GM20000 (cell line): Measurements from ENCODE around the gene SHISAL2A.
A peak's percentile ranks its signal among the peaks of the same experiment; 100 is the strongest.

Source experiments
- DNase-seq: peaks from one replicate; pipeline ENCODE4 v3.0.0; 2012; ENCODE audit warnings: low spot score
- TF ChIP-seq, protein P1 (sequence below): IDR thresholded peaks from 2 replicates; pipeline ENCODE4 v1.5.1; 2012; ENCODE audit warnings: mild to moderate bottlenecking, control low read depth; ENCODE audit errors: extremely low read depth, missing control alignments

The SHISAL2A gene

GRCh38 chr1:52602856-52603600, 29.9 kb upstream of the SHISAL2A start:
- TF ChIP-seq, protein P1, sequence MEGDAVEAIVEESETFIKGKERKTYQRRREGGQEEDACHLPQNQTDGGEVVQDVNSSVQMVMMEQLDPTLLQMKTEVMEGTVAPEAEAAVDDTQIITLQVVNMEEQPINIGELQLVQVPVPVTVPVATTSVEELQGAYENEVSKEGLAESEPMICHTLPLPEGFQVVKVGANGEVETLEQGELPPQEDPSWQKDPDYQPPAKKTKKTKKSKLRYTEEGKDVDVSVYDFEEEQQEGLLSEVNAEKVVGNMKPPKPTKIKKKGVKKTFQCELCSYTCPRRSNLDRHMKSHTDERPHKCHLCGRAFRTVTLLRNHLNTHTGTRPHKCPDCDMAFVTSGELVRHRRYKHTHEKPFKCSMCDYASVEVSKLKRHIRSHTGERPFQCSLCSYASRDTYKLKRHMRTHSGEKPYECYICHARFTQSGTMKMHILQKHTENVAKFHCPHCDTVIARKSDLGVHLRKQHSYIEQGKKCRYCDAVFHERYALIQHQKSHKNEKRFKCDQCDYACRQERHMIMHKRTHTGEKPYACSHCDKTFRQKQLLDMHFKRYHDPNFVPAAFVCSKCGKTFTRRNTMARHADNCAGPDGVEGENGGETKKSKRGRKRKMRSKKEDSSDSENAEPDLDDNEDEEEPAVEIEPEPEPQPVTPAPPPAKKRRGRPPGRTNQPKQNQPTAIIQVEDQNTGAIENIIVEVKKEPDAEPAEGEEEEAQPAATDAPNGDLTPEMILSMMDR, result no peak
- peak; percentile 55 for DNase-seq

GRCh38 chr1:52603630-52604029, 29.3 kb upstream of the SHISAL2A start:
- peak; percentile 23 for DNase-seq
- TF ChIP-seq, protein P1, result no peak

- DNase-seq, result peak; percentile 24
- TF ChIP-seq, protein P1, result no peak
Observed at GRCh38 chr1:52604063-52604770, 28.8 kb upstream of the SHISAL2A start.

- no peak for DNase-seq
- TF ChIP-seq, protein P1, result no peak
Observed at GRCh38 chr1:52613636-52614373, 19.2 kb upstream of the SHISAL2A start.

- DNase-seq, result no peak
- TF ChIP-seq, protein P1, result no peak
Observed at GRCh38 chr1:52614671-52615070, 18.3 kb upstream of the SHISAL2A start.

GRCh38 chr1:52615489-52616042, 17.4 kb upstream of the SHISAL2A start:
- TF ChIP-seq, protein P1, result no peak
- no peak for DNase-seq

GRCh38 chr1:52621950-52622349, 11.0 kb upstream of the SHISAL2A start:
- DNase-seq, result no peak
- TF ChIP-seq, protein P1, result no peak
